ENCODE results near the gene HHEX.
"Not testable (repeated sequence)": the region's sequence is repeated elsewhere in the genome, so short reads cannot be mapped to it uniquely, and the experiment has no call there.

HHEX gene

GRCh38 chr10:92727550-92727949, 37.8 kb downstream of the HHEX start:
- in situ Hi-C loops (cut with MboI; ENCODE audit: low sequenced_read_pairs, unreplicated experiment): no loop called here
- no peak for TF ChIP-seq CTCF (IDR thresholded peaks at IDR 0.05; ENCODE audit: borderline replicate concordance, control extremely low read depth, extremely low read depth, insufficient read depth, missing control alignments)
- DNase-seq (ENCODE audit: low spot score): no peak

- DNase-seq (ENCODE audit: low spot score): peak; percentile 45
These were observed 40.1 kb downstream of the HHEX start for GRCh38 chr10:92729886-92730285.

GRCh38 chr10:92732958-92733357, 43.2 kb downstream of the HHEX start:
- in situ Hi-C loops (cut with MboI; ENCODE audit: low sequenced_read_pairs, unreplicated experiment): no loop called here
- no peak for TF ChIP-seq CTCF (IDR thresholded peaks at IDR 0.05; ENCODE audit: borderline replicate concordance, control extremely low read depth, extremely low read depth, insufficient read depth, missing control alignments)
- DNase-seq (ENCODE audit: low spot score): no peak

More at GRCh38 chr10:92729886-92730285, 40.1 kb downstream of the HHEX start:
- in situ Hi-C loops (cut with MboI; ENCODE audit: low sequenced_read_pairs, unreplicated experiment): no loop called here
- TF ChIP-seq CTCF (IDR thresholded peaks at IDR 0.05; ENCODE audit: borderline replicate concordance, control extremely low read depth, extremely low read depth, insufficient read depth, missing control alignments): no peak

GRCh38 chr10:92734301-92734700, 44.5 kb downstream of the HHEX start:
- TF ChIP-seq CTCF (IDR thresholded peaks at IDR 0.05; ENCODE audit: borderline replicate concordance, control extremely low read depth, extremely low read depth, insufficient read depth, missing control alignments): no peak
- in situ Hi-C loops (cut with MboI; ENCODE audit: low sequenced_read_pairs, unreplicated experiment): no loop called here
- no peak for DNase-seq (ENCODE audit: low spot score)

GRCh38 chr10:92735938-92736337, 46.2 kb downstream of the HHEX start:
- in situ Hi-C loops (cut with MboI; ENCODE audit: low sequenced_read_pairs, unreplicated experiment): no loop called here
- no peak for TF ChIP-seq CTCF (IDR thresholded peaks at IDR 0.05; ENCODE audit: borderline replicate concordance, control extremely low read depth, extremely low read depth, insufficient read depth, missing control alignments)

GRCh38 chr10:92737484-92737883, 47.7 kb downstream of the HHEX start:
- in situ Hi-C loops (cut with MboI; ENCODE audit: low sequenced_read_pairs, unreplicated experiment): no loop called here
- no peak for DNase-seq (ENCODE audit: low spot score)
- TF ChIP-seq CTCF (IDR thresholded peaks at IDR 0.05; ENCODE audit: borderline replicate concordance, control extremely low read depth, extremely low read depth, insufficient read depth, missing control alignments): no peak

More at GRCh38 chr10:92735938-92736337, 46.2 kb downstream of the HHEX start:
- DNase-seq (ENCODE audit: low spot score): no peak

- DNase-seq (ENCODE audit: low spot score): no peak
- in situ Hi-C loops (cut with MboI; ENCODE audit: low sequenced_read_pairs, unreplicated experiment): no loop called here
- no peak for TF ChIP-seq CTCF (IDR thresholded peaks at IDR 0.05; ENCODE audit: borderline replicate concordance, control extremely low read depth, extremely low read depth, insufficient read depth, missing control alignments)
These were observed 51.0 kb downstream of the HHEX start for GRCh38 chr10:92740762-92741161.

- in situ Hi-C loops (cut with MboI; ENCODE audit: low sequenced_read_pairs, unreplicated experiment); DNase-seq (ENCODE audit: low spot score): not testable (repeated sequence)
These were observed 52.0 kb downstream of the HHEX start for GRCh38 chr10:92741741-92742140.

All from GM13976 (cell line).